ENCODE results near the gene PTMS.

DNA sequence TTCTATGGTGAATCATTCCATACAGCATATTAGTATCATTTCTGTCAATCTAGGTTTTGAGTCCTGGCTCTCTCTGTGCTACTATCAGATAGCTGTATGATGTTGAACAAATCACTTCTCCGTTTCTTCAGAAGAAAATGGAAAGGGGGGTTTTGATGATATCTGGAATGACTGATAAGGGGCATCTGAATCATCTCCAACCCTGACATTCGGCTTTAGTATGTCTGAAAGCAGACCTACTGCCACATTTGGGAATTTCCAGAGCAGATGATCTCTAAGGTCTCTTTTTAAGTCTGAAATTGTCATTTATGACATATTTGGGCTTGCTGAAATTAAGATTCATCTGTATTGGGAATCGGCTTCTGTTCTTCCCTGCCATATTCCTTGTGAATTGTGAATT lies 23.3 kb upstream of the PTMS start:
- TF ChIP-seq CTCF (IDR thresholded peaks at IDR 0.05) (no peak), EZH2 (IDR thresholded peaks at IDR 0.05) (no peak)

All from neural progenitor cell (in vitro differentiated cells).